Right lobe of liver (tissue), 6 donors: ENCODE measurements around the gene SMIM5. TPM values are rescaled to one million over a fixed set of nuclear protein-coding genes. Genes with fewer than 3 reads are reported as not detected.

Experiments
- ATAC-seq, 4 donors: fragments of 200-7000 bp; cut with Tn5 transposase; one replicate each; pipeline ENCODE4 v1.9.1; 2020; ENCODE audit warnings: mild to moderate bottlenecking in 4 of 4, moderate library complexity in 4 of 4
- DNase-seq, 3 donors: peaks; one replicate each; pipeline ENCODE4 v3.0.0-alpha.2; 2020
- H3K27ac ChIP-seq, 3 donors: fragments of 200-600 bp; one replicate each; pipeline ENCODE4 v1.8.0; 2022
- H3K27me3 ChIP-seq, 2 donors: fragments of 200-600 bp; one replicate each; pipeline ENCODE4 v1.8.0; 2022
- H3K36me3 ChIP-seq, 4 donors: fragments of 200-600 bp; sonication (generic) in 1 of 4; one replicate each; pipeline versions ENCODE4 v1.5.1 to v1.8.0; 2017 to 2022; ENCODE audit warnings: control low read depth in 1 of 4
- H3K4me1 ChIP-seq, 4 donors: fragments of 200-600 bp; sonication (generic) in 1 of 4; one replicate each; pipeline versions ENCODE4 v1.5.1 to v1.8.0; 2017 to 2022; ENCODE audit warnings: control low read depth in 1 of 4
- H3K4me3 ChIP-seq, 3 donors: fragments of 200-600 bp; one replicate each; pipeline ENCODE4 v1.8.0; 2022
- H3K9me3 ChIP-seq, 4 donors: fragments of 200-600 bp; sonication (generic) in 1 of 4; one replicate each; pipeline versions ENCODE4 v1.5.1 to v1.8.0; 2017 to 2022; ENCODE audit warnings: control low read depth in 1 of 4
- POLR2A ChIP-seq: fragments of 450-650 bp; IDR thresholded peaks from one replicate; pipeline ENCODE4 v1.6.1; 2017; ENCODE audit warnings: antibody characterized with exemption, mild to moderate bottlenecking
- WGBS: methylation state at CpG from one replicate; pipeline ENCODE4 v1.1.6; 2018; ENCODE audit warnings: low coverage, low lambda C conversion rate; ENCODE audit not compliant: insufficient coverage; ENCODE audit errors: missing lambda C conversion rate; 5-methylcytosine and 5-hydroxymethylcytosine counted together
- intact Hi-C, 2 donors: fragments of 100-400 bp; cut with DNase I; formaldehyde crosslinking; loops; one replicate each; pipeline versions ENCODE4 v1.11.2 to v1.14.1; 2022
- total RNA-seq, 6 experiments: library from RNA; depleted of rRNA in 2 of 6; stranded (reverse); fragments of >200 nt in 2 of 6; fragmentation: NEBNext Ultra II Directional in 3 of 6; extraction: Animal tissue kit (Norgen Biotek cat#: 25700) in 3 of 6; gene quantifications; one replicate each; pipeline versions ENCODE4 v1.1.0 to v1.2.4, GENCODE V29; 2016 to 2023
- TF ChIP-seq, protein P1 (sequence below), 4 donors: fragments of 200-600 bp in 3 of 4; fragments of 450-650 bp in 1 of 4; IDR thresholded peaks; one replicate each; pipeline versions ENCODE4 v1.5.1 to v1.8.0; 2016 to 2022; ENCODE audit warnings: antibody characterized with exemption in 4 of 4, mild to moderate bottlenecking in 2 of 4
- donor health status: DM: no; HTN: yes; CAD: no.
- donor health status: DM: no; HTN: no; CAD: no.
- donor health status: DM: no; HTN: no; CAD: no.
- donor health status: DM: no; HTN: yes; CAD: no.
- donor health status: DM: no; HTN: yes; CAD: no.

Gene SMIM5
- total RNA-seq, 6 experiments from 2014 or later = 0.06 to 0.78 (median 0.29) TPM; not detected in 1

DNA sequence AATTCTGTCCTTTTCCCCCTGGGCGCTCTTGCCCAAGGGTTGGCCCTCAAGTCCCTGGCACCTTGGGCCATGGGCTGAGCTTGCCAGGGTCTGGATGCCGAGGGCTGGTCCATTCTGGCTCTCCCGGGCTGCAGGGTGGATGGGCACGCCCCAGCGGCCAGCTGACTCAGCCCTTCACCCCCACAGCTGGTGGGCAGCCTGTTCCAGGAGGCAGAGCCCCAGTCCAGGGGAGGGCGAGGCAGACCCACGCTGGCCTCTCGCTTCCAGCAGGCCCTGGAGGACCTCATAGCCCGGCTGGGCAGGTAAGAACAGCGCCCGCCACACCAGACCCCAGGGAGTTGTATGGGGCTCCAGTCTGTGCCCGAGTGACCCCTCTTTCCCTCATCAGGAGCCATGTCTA is 30.6 kb upstream of the SMIM5 start:
- H3K36me3 ChIP-seq = no peaks in the 10 kb centered on the region
- H3K4me3 ChIP-seq = no peak overlapping the region
- no peaks in the 10 kb centered on the region for H3K9me3 ChIP-seq
- intact Hi-C loops = no loop called here
- 92% methylated on average over 6 of the region's 12 CpGs for WGBS
- no peak for TF ChIP-seq POLR2A
- TF ChIP-seq, protein P1, sequence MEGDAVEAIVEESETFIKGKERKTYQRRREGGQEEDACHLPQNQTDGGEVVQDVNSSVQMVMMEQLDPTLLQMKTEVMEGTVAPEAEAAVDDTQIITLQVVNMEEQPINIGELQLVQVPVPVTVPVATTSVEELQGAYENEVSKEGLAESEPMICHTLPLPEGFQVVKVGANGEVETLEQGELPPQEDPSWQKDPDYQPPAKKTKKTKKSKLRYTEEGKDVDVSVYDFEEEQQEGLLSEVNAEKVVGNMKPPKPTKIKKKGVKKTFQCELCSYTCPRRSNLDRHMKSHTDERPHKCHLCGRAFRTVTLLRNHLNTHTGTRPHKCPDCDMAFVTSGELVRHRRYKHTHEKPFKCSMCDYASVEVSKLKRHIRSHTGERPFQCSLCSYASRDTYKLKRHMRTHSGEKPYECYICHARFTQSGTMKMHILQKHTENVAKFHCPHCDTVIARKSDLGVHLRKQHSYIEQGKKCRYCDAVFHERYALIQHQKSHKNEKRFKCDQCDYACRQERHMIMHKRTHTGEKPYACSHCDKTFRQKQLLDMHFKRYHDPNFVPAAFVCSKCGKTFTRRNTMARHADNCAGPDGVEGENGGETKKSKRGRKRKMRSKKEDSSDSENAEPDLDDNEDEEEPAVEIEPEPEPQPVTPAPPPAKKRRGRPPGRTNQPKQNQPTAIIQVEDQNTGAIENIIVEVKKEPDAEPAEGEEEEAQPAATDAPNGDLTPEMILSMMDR (IDR thresholded peaks at IDR 0.05) = no peak
- H3K4me1 ChIP-seq = no peaks in the 10 kb centered on the region
- no peak overlapping the region for H3K27ac ChIP-seq
- DNase-seq = no peak
- ATAC-seq = peak in 2 of 4 donors; percentile 9 to 13
- H3K27me3 ChIP-seq = no peaks in the 10 kb centered on the region

DNA sequence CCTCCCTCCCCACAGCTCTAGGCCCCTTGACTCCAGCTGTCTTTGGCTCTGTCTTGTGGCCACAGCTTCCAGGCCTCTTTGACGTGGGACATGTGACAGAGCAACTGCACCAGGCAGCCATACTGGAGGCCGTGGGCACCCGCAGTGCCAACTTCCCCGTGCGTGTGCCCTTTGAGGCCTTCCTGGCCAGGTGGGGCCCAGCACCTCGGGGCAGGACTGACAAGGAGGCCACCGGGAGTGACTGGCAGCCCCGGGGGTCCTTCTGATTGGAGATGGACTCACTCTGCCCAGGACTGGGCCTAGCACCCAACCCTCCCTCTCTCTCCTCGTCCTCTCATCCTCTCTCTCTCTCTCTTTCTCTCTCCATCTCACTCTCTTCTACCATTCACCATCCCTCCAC is 30.1 kb upstream of the SMIM5 start:
- Histone ChIP-seq H3K9me3 (no peaks in the 10 kb centered on the region), H3K36me3 (no peaks in the 10 kb centered on the region), H3K4me1 (no peaks in the 10 kb centered on the region), H3K27ac (no peak overlapping the region), H3K27me3 (no peaks in the 10 kb centered on the region), H3K4me3 (no peak overlapping the region)
- peak in 1 of 4 donors; percentile 8 for ATAC-seq
- intact Hi-C loops = no loop called here
- WGBS = 74% methylated on average over 5 of the region's 9 CpGs
- no peak for TF ChIP-seq POLR2A
- TF ChIP-seq, protein P1 (IDR thresholded peaks at IDR 0.05) = no peak
- no peak for DNase-seq

DNA sequence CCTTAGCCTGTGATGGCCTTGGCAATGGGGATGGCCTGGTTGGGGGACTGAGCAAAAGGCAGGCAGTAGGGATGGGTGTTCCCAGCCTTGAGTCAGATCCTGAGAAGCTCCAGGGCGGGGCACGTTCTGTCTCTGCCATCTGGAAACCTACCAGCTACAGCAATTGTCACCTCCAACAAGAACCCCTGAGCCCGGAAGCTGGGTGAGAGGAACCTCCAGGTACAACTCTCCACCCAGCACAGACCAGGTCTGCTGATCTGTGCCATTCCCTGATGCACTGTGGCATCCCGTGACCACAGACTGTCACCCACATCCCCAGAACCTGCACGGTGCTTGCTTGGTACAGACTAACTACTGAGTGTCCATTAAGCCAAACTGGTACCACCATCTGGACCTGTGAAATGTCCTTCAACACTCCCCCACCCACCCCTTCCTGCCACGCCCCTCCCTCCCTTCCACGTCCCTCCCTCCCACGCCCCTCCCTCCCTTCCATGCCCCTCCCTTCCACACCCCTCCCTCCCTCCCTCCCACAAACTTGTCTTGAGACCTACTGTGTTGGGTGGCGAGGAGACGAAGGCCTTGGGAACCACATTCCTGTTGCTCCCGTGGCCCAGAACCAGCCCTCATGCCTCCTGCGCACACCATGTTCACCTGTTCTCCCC is 29.1 kb upstream of the SMIM5 start:
- Histone ChIP-seq H3K27ac (no peak overlapping the region), H3K27me3 (no peaks in the 10 kb centered on the region), H3K36me3 (no peaks in the 10 kb centered on the region), H3K4me3 (no peak overlapping the region), H3K9me3 (no peaks in the 10 kb centered on the region), H3K4me1 (no peaks in the 10 kb centered on the region)
- intact Hi-C loops = no loop called here
- DNase-seq (no peak), ATAC-seq (peak in 1 of 4 donors; percentile 20)
- TF ChIP-seq POLR2A = no peak
- TF ChIP-seq, protein P1 (IDR thresholded peaks at IDR 0.05) = no peak
- 80% methylated on average over 7 of the region's 12 CpGs for WGBS

DNA sequence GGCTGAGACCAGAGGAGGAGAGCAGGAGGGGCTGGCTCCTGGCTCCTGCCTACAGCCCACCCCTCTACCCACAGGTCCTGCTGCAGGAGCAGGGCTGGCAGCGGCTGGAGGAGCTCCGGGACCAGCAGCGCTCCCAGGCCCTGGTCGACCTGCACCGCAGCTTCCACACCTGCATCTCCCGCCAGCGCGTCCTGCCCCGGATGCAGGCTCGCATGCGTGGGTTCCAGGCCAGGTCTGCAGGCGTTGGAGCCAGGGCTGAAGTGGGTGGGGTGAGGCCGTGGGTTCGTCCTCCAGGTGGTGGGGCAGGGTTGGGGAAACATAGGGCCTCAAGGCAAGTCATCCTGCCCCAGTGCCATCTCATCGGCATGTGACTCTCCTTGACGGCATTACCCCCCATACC is 27.4 kb upstream of the SMIM5 start:
- ATAC-seq = no peak
- Histone ChIP-seq H3K27me3 (no peaks in the 10 kb centered on the region), H3K4me1 (peaks cover 0 to 9% (median 3%) of the 10 kb centered on the region in 4 donors), H3K27ac (no peak overlapping the region), H3K4me3 (no peak overlapping the region), H3K36me3 (no peaks in the 10 kb centered on the region), H3K9me3 (no peaks in the 10 kb centered on the region)
- DNase-seq = peak in 1 of 3 donors; percentile 19
- WGBS = no CpG with 5 or more reads among the region's 16 CpGs
- intact Hi-C loops = no loop called here
- TF ChIP-seq, protein P1 (IDR thresholded peaks at IDR 0.05) = no peak
- TF ChIP-seq POLR2A = no peak
